Measurements from ENCODE around the gene CHST12. TPM values are rescaled to one million over a fixed set of nuclear protein-coding genes. Genes with fewer than 3 reads are reported as not detected.

CHST12 gene
- 16.8 and 17.0 TPM in 2 replicates for total RNA-seq

DNA sequence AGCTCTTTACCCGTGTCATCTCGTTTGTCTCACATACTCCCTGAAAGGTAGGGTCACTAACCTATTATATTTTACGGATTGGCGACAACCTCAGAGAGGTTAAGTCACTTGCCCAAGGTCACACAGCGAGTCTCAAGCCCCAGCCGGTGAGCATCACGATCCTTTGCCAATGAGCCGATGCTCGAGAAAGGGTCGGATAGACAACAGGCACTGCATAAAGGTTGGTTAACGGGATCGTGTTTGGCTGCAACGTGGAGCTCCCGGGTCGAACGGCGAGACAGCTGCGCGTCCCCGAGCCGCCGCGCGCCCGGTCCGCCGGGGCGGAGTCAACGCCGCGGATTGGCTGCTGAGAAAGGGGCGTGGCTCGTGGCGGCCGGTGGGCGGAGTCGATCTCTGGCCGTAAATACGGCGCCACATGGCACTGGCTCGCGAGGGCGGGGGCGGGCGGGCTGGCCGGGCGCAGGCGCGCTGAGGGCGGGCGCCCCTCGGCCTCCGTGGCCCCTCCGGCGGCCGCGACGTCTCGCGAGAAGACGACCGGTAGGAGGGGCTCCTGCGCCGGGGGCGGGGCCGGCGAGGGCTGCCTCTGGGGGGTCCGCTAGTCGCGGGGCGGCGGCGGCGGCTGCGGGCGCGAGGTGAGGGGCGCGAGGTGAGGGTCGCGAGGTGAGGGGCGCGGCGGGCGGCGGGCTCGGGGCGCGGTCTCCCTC is at the start of gene CHST12:
TSS of gene CHST12 (plus strand) at position 598 of the 704 bp plus-strand sequence. CDS start 29,029 bp downstream, outside the sequence.

DNA sequence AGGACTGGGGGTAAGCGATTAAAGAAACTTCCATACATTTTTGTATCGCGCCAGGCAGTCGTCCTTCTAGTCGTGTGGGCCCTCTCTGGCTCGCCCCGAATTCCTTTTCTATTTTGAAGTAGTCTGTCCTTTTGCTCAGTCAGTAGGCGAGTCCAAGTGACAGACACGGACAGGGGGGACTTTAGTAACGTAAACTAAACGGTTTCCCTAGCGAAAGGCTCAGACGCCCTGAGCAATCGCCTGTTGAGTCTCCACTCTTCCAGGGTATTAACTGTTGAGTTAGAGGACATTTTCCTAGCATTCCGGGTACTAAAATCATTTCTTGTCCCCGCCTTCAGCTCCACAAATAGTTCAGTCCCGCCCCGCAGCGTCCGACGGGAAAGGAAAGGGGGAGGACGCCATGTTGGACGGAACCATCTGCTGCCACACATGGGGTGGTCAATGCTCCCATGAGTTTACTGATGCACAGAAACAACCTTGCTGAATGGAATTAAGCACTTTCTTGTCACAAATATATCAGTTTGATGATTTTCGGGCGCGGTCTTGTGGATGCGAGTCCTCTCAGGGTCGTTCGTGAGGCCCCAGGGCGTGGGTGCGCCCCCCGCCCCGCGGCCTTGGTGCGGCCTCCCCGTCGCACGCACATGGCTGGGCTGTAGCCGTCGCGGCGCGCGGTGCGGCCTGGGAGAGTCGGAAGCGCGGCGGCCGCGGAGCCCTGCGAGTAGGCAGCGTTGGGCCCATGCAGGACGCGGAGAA is 49.0 kb upstream of the CHST12 start, which contains the start of gene EIF3B:
TSS of gene EIF3B (plus strand) at position 642 of the 753 bp plus-strand sequence. CDS start at position 737, 95 bp downstream.

DNA sequence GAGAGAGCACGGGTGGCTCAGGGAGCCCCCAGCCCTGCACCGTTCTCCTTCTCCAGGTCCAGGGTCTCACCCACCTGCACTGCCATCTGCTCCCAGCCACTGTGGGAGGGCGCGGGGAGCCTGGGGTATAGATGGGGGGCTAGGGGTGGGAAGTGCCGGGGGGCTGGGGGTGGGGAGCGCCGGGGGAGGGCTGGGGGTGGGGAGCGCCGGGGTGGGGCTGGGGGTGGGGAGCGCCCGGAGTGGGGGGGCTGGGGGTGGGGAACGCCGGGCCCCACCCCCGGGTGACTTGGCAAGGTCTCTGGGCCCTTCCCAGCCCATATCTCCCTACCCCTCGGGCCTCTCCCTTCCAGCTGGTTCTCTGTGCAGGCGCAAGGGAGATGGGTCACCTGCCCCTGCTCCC is 72.9 kb downstream of the CHST12 start, which contains the start of gene GRIFIN:
TSS of gene GRIFIN (minus strand) at position 101 of the 400 bp plus-strand sequence. CDS start at position 86, 15 bp downstream.

Other genes starting within 250 kb of the CHST12 start
- gene MAD1L1, start 170.7 kb upstream of the CHST12 start, total RNA-seq, result 40.1 and 52.4 TPM in 2 replicates
- gene MRM2, start 161.4 kb upstream of the CHST12 start, total RNA-seq, result 19.5 and 19.7 TPM in 2 replicates
- gene NUDT1, start 161.4 kb upstream of the CHST12 start, total RNA-seq, result 43.9 and 44.4 TPM in 2 replicates
- 33.7 and 34.2 TPM in 2 replicates for gene SNX8, start 89.2 kb upstream of the CHST12 start, total RNA-seq
- 197 and 200 TPM in 2 replicates for gene EIF3B, start 48.8 kb upstream of the CHST12 start, total RNA-seq
- not detected in 2 replicates for gene GRIFIN, start 72.8 kb downstream of the CHST12 start, total RNA-seq
- gene LFNG, start 116.2 kb downstream of the CHST12 start, total RNA-seq, result 4.5 and 7.3 TPM in 2 replicates
- 39.9 and 41.0 TPM in 2 replicates for gene BRAT1, start 151.9 kb downstream of the CHST12 start, total RNA-seq
- gene IQCE, start 155.4 kb downstream of the CHST12 start, total RNA-seq, result 12.0 and 26.0 TPM in 2 replicates
- gene TTYH3, start 228.4 kb downstream of the CHST12 start, total RNA-seq, result 94.6 and 105 TPM in 2 replicates